Stomach (tissue), 4 donors: ENCODE results near the gene SGF29.
"Not testable (repeated sequence)": the region's sequence is repeated elsewhere in the genome, so short reads cannot be mapped to it uniquely, and the experiment has no call there.

Source experiments
- POLR2A ChIP-seq, 4 donors: fragments of 450-650 bp; IDR thresholded peaks; one replicate each; pipeline ENCODE4 v1.6.1; 2016; ENCODE audit warnings: antibody characterized with exemption in 4 of 4, control low read depth in 2 of 4, mild to moderate bottlenecking in 1 of 4, moderate library complexity in 1 of 4
- TF ChIP-seq, protein P1 (sequence below), 7 experiments: fragments of 450-650 bp in 4 of 7; fragments of 200-600 bp in 3 of 7; sonication (generic) in 3 of 7; IDR thresholded peaks; one replicate each; pipeline ENCODE4 v1.5.1; 2016 to 2019; ENCODE audit warnings: antibody characterized with exemption in 7 of 7, control low read depth in 2 of 7, mild to moderate bottlenecking in 1 of 7

DNA sequence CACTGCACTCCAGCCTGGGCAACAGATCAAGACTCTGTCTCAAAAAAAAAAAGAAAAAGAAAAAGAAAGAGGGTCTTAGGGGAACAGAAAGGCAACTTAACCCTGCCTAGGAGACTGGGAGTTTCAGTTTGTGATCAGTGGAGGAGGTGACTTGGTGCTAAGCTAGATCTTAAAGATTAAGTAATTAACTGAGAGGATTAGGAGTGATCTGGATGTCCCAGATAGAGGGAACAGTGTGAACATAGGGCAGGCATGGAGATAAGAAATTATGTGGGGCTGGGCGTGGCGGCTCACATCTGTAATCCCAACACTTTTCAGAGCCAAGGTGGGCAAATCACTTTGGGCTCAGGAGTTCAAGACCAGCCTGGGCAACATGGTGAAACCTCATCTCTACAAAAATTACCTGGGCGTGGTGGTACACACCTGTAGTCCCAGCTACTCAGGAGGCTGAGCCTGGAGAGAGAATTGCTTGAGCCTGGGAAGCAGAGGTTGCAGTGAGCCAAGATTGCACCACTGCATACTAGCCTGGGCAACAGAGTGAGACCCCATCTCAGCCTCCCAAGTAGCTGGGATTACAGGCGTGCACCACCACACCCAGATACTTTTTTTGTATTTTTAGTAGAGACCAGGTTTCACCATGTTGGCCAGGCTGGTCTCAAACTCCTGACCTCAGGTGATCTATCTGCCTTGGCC lies 12.7 kb downstream of the SGF29 start:
- TF ChIP-seq, protein P1, sequence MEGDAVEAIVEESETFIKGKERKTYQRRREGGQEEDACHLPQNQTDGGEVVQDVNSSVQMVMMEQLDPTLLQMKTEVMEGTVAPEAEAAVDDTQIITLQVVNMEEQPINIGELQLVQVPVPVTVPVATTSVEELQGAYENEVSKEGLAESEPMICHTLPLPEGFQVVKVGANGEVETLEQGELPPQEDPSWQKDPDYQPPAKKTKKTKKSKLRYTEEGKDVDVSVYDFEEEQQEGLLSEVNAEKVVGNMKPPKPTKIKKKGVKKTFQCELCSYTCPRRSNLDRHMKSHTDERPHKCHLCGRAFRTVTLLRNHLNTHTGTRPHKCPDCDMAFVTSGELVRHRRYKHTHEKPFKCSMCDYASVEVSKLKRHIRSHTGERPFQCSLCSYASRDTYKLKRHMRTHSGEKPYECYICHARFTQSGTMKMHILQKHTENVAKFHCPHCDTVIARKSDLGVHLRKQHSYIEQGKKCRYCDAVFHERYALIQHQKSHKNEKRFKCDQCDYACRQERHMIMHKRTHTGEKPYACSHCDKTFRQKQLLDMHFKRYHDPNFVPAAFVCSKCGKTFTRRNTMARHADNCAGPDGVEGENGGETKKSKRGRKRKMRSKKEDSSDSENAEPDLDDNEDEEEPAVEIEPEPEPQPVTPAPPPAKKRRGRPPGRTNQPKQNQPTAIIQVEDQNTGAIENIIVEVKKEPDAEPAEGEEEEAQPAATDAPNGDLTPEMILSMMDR (IDR thresholded peaks at IDR 0.05) = not testable (repeated sequence)
- TF ChIP-seq POLR2A (IDR thresholded peaks at IDR 0.05) = not testable (repeated sequence)
